K562 (cell line): ENCODE results near the gene BTF3L4. TPM values are rescaled to one million over a fixed set of nuclear protein-coding genes. Genes with fewer than 3 reads are reported as not detected.
A peak's percentile ranks its signal among the peaks of the same experiment; 100 is the strongest.

ENCODE experiments used
- DEAF1 ChIP-seq: fragments of 450-650 bp; formaldehyde crosslinking; IDR thresholded peaks from 2 replicates; pipeline ENCODE4 v1.4.0; 2020; ENCODE audit warnings: mild to moderate bottlenecking, moderate library complexity
- ETS2 ChIP-seq: IDR thresholded peaks from 2 replicates; pipeline ENCODE4 v1.6.1; 2016; ENCODE audit warnings: borderline replicate concordance, missing genetic modification characterization, mild to moderate bottlenecking, moderate library complexity, missing compliant biosample characterization; ENCODE audit not compliant: poor library complexity, severe bottlenecking
- HDAC8 ChIP-seq: fragments of 450-650 bp; IDR thresholded peaks from 2 replicates; pipeline ENCODE4 v1.6.1; 2016; ENCODE audit warnings: mild to moderate bottlenecking, missing genetic modification characterization, moderate library complexity, missing compliant biosample characterization
- MTF1 ChIP-seq: fragments of 250-450 bp; sonication (Bioruptor Pico); IDR thresholded peaks from 2 replicates; pipeline ENCODE4 v1.9.0; 2021; ENCODE audit warnings: moderate library complexity, mild to moderate bottlenecking, inconsistent platforms, borderline replicate concordance
- TFAP4 ChIP-seq: sonication (generic); formaldehyde crosslinking; IDR thresholded peaks from 2 replicates; pipeline ENCODE4 v1.8.0; 2022; ENCODE audit warnings: missing genetic modification reagents, mild to moderate bottlenecking, moderate library complexity, borderline replicate concordance
- VEZF1 ChIP-seq: fragments of 200-800 bp; sonication (Bioruptor generic); IDR thresholded peaks from 2 replicates; pipeline ENCODE4 v1.6.1; 2017; ENCODE audit warnings: missing genetic modification characterization, missing compliant biosample characterization
- polyA plus RNA-seq, 8 experiments: library from polyadenylated mRNA; depleted of rRNA in 4 of 8; stranded (reverse) in 5 of 8; unstranded in 3 of 8; fragments of >200 nt; fragmentation: Nextera tagmentation in 2 of 8; fragmentation: Illumina TruSeq in 1 of 8; extraction: Ambion mirVana in 2 of 8; extraction: Trizol in 1 of 8; gene quantifications; 2 replicates each; pipeline versions ENCODE4 v1.2.1 to v1.2.3, GENCODE V29; 2011 to 2014; ENCODE audit warnings: inconsistent platforms in 1 of 8, missing spikeins in 1 of 8
- total RNA-seq, 7 experiments: library from RNA; depleted of rRNA in 6 of 7; stranded (reverse); fragments of >200 nt in 6 of 7; fragmentation: Illumina TruSeq in 2 of 7; extraction: Trizol in 2 of 7; gene quantifications; 2 replicates each; pipeline versions ENCODE4 v1.2.1 to v1.2.3, GENCODE V29; 2011 to 2021; ENCODE audit warnings: low replicate concordance in 1 of 7
- TF ChIP-seq, protein P1 (sequence below): fragments of 450-650 bp; IDR thresholded peaks from 2 replicates; pipeline ENCODE4 v1.6.1; 2016; ENCODE audit warnings: low read depth
- TF ChIP-seq, protein P2 (sequence below): fragments of 450-650 bp; formaldehyde crosslinking; IDR thresholded peaks from 2 replicates; pipeline ENCODE4 v1.4.0; 2020; ENCODE audit warnings: mild to moderate bottlenecking
- TF ChIP-seq, protein P3 (sequence below): fragments of 450-650 bp; IDR thresholded peaks from 2 replicates; pipeline ENCODE4 v1.6.1; 2016; ENCODE audit warnings: antibody characterized with exemption

Gene BTF3L4
- total and polyA plus RNA-seq, 9 of the 15 experiments (the other 6 are each of a cell fraction or from before 2014, with no cell fraction given): 40.1 to 106 (median 88.8) TPM

DNA sequence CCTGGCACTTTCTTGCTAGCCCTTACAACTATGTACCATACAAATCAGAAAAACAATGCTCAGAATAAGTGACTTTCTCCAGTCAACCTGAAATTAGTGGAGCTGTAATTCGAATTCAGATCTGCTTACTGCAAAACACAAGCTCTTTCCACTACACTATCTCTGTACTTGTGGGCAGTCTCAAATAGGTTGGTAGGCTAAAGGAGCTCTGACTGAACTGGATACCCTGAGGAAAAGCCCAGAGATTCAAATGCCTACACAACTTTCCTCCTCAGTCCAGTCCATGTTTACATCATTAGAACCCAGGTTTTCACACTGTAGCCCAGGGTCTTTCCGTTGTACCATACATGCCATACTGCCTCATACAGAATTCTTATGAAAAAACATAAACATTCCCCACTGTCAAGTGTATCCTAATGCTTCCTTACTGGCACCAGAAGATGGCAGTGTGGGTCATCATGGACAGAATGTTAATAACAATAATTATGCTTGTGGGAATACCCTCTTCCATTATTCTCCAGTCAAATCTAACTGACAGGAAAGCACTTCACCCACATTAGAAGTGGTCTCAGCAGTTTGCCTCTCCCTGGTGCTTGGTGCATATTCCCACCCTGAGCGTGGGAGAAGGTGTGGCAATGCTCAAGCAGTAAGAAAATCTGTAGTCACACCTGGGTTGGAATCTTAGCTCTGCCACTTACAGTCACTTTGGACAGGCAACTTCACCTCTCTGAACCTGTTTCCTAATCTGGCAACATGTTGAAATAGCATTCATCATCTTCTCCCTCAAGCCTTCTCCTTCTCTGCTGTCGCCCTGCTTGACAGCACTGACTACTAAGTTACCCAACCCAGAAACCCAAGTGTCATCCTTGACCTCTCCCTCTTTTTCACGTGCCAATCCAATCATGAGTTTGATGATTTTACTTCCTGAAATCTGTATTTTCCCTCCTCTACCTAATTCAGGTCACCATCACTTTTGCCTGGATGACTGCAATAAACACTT, 71.4 kb downstream of the BTF3L4 start (continued):
- TF ChIP-seq DEAF1 (CRISPR knock-in tag) (peak; percentile 56; the same call in 1 of the 2 replicates), TFAP4 (CRISPR knock-in tag) (no peak), VEZF1 (no peak), HDAC8 (tag) (no peak), MTF1 (CRISPR knock-in tag) (no peak), ETS2 (tag) (no peak)
- TF ChIP-seq, protein P1, sequence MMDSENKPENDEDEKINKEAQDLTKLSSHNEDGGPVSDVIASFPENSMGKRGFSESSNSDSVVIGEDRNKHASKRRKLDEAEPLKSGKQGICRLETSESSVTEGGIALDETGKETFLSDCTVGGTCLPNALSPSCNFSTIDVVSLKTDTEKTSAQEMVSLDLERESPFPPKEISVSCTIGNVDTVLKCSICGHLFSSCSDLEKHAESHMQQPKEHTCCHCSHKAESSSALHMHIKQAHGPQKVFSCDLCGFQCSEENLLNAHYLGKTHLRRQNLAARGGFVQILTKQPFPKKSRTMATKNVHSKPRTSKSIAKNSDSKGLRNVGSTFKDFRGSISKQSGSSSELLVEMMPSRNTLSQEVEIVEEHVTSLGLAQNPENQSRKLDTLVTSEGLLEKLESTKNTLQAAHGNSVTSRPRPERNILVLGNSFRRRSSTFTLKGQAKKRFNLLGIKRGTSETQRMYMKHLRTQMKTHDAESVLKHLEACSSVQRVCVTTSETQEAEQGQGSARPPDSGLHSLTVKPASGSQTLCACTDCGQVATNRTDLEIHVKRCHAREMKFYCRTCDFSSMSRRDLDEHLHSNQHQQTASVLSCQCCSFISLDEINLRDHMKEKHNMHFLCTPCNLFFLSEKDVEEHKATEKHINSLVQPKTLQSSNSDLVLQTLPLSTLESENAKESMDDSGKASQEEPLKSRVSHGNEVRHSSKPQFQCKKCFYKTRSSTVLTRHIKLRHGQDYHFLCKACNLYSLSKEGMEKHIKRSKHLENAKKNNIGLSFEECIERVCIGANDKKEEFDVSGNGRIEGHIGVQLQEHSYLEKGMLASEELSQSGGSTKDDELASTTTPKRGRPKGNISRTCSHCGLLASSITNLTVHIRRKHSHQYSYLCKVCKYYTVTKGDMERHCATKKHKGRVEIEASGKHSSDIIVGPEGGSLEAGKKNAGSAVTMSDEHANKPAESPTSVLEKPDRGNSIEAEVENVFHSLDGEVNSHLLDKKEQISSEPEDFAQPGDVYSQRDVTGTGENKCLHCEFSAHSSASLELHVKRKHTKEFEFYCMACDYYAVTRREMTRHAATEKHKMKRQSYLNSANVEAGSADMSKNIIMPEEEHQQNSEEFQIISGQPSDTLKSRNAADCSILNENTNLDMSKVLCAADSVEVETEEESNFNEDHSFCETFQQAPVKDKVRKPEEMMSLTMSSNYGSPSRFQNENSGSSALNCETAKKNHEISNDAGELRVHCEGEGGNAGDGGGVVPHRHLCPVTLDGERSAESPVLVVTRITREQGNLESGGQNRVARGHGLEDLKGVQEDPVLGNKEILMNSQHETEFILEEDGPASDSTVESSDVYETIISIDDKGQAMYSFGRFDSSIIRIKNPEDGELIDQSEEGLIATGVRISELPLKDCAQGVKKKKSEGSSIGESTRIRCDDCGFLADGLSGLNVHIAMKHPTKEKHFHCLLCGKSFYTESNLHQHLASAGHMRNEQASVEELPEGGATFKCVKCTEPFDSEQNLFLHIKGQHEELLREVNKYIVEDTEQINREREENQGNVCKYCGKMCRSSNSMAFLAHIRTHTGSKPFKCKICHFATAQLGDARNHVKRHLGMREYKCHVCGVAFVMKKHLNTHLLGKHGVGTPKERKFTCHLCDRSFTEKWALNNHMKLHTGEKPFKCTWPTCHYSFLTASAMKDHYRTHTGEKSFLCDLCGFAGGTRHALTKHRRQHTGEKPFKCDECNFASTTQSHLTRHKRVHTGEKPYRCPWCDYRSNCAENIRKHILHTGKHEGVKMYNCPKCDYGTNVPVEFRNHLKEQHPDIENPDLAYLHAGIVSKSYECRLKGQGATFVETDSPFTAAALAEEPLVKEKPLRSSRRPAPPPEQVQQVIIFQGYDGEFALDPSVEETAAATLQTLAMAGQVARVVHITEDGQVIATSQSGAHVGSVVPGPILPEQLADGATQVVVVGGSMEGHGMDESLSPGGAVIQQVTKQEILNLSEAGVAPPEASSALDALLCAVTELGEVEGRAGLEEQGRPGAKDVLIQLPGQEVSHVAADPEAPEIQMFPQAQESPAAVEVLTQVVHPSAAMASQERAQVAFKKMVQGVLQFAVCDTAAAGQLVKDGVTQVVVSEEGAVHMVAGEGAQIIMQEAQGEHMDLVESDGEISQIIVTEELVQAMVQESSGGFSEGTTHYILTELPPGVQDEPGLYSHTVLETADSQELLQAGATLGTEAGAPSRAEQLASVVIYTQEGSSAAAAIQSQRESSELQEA: no peak
- TF ChIP-seq, protein P2, sequence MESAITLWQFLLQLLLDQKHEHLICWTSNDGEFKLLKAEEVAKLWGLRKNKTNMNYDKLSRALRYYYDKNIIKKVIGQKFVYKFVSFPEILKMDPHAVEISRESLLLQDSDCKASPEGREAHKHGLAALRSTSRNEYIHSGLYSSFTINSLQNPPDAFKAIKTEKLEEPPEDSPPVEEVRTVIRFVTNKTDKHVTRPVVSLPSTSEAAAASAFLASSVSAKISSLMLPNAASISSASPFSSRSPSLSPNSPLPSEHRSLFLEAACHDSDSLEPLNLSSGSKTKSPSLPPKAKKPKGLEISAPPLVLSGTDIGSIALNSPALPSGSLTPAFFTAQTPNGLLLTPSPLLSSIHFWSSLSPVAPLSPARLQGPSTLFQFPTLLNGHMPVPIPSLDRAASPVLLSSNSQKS (CRISPR knock-in tag): no peak
- TF ChIP-seq, protein P3, sequence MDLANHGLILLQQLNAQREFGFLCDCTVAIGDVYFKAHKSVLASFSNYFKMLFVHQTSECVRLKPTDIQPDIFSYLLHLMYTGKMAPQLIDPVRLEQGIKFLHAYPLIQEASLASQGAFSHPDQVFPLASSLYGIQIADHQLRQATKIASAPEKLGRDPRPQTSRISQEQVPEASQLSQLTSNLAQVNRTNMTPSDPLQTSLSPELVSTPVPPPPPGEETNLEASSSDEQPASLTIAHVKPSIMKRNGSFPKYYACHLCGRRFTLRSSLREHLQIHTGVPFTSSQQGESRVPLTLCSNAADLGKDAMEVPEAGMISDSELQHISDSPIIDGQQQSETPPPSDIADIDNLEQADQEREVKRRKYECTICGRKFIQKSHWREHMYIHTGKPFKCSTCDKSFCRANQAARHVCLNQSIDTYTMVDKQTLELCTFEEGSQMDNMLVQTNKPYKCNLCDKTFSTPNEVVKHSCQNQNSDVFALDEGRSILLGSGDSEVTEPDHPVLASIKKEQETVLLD: no peak
